Mesenchymal stem cell (in vitro differentiated cells and primary cell): ENCODE data around the gene SH3GL2.

Source experiments
- DNase-seq: peaks from one replicate; pipeline ENCODE4 v3.0.0-alpha.2; 2013
- H2AFZ ChIP-seq: one replicate; pipeline ENCODE4 v1.6.1; 2013; ENCODE audit warnings: low read depth, mild to moderate bottlenecking, control low read depth, inconsistent platforms, low read length, moderate library complexity
- H2AK5ac ChIP-seq: 2 replicates; pipeline ENCODE4 v1.6.1; 2013; ENCODE audit warnings: low read length, moderate library complexity, mild to moderate bottlenecking, inconsistent platforms; ENCODE audit not compliant: severe bottlenecking
- H2BK120ac ChIP-seq: one replicate; pipeline ENCODE4 v1.6.1; 2013; ENCODE audit warnings: low read depth, mild to moderate bottlenecking, inconsistent platforms, low read length, moderate library complexity
- H2BK12ac ChIP-seq, 2 experiments: one replicate each; pipeline ENCODE4 v1.6.1; 2013; ENCODE audit warnings: inconsistent platforms in 2 of 2, low read length in 2 of 2, mild to moderate bottlenecking in 2 of 2, moderate library complexity in 2 of 2, control low read depth in 1 of 2
- H2BK15ac ChIP-seq: one replicate; pipeline ENCODE4 v1.6.1; 2013; ENCODE audit warnings: mild to moderate bottlenecking, low read depth, inconsistent platforms; ENCODE audit not compliant: poor library complexity, severe bottlenecking
- H2BK5ac ChIP-seq: 2 replicates; pipeline ENCODE4 v1.6.1; 2013; ENCODE audit warnings: low read depth, mild to moderate bottlenecking, low read length, control low read depth, inconsistent platforms; ENCODE audit not compliant: poor library complexity, severe bottlenecking
- H3K14ac ChIP-seq, 2 experiments: one replicate each; pipeline ENCODE4 v1.6.1; 2013; ENCODE audit warnings: inconsistent platforms in 2 of 2, low read length in 2 of 2, control low read depth in 1 of 2, mild to moderate bottlenecking in 1 of 2, moderate library complexity in 1 of 2
- H3K18ac ChIP-seq, 2 experiments: one replicate each; pipeline ENCODE4 v1.6.1; 2013; ENCODE audit warnings: inconsistent platforms in 2 of 2, low read length in 2 of 2, control low read depth in 1 of 2, low read depth in 1 of 2, mild to moderate bottlenecking in 1 of 2
- H3K23ac ChIP-seq, 2 experiments: one replicate each; pipeline ENCODE4 v1.6.1; 2013; ENCODE audit warnings: inconsistent platforms in 2 of 2, low read length in 2 of 2, mild to moderate bottlenecking in 2 of 2, moderate library complexity in 2 of 2, control low read depth in 1 of 2
- H3K27ac ChIP-seq: 2 replicates; pipeline ENCODE4 v1.5.1; 2013; ENCODE audit warnings: mild to moderate bottlenecking, moderate library complexity, low read length, control low read depth, inconsistent platforms; ENCODE audit not compliant: poor library complexity, severe bottlenecking
- H3K27me3 ChIP-seq, 2 experiments: 2 replicates each; pipeline versions ENCODE4 v1.6.1 to v1.7.0; 2013; ENCODE audit warnings: low read length in 2 of 2, mild to moderate bottlenecking in 2 of 2, moderate library complexity in 2 of 2, control low read depth in 1 of 2, inconsistent platforms in 1 of 2; ENCODE audit not compliant: control insufficient read depth in 1 of 2, insufficient read depth in 1 of 2
- H3K36me3 ChIP-seq, 2 experiments: 2 replicates each; pipeline versions ENCODE4 v1.6.1 to v1.7.0; 2013; ENCODE audit warnings: low read length in 2 of 2, control low read depth in 1 of 2, inconsistent platforms in 1 of 2, low read depth in 1 of 2, mild to moderate bottlenecking in 1 of 2; ENCODE audit not compliant: insufficient read depth in 2 of 2, control insufficient read depth in 1 of 2
- H3K4ac ChIP-seq, 2 experiments: one replicate each; pipeline ENCODE4 v1.6.1; 2013; ENCODE audit warnings: inconsistent platforms in 2 of 2, low read length in 2 of 2, mild to moderate bottlenecking in 2 of 2, moderate library complexity in 2 of 2, control low read depth in 1 of 2, low read depth in 1 of 2
- H3K4me1 ChIP-seq: 2 replicates; pipeline ENCODE4 v1.6.1; 2013; ENCODE audit warnings: low read depth, low read length, control low read depth; ENCODE audit not compliant: control insufficient read depth, insufficient read depth
- H3K4me2 ChIP-seq: 2 replicates; pipeline ENCODE4 v1.6.1; 2013; ENCODE audit warnings: low read length, mild to moderate bottlenecking, inconsistent platforms; ENCODE audit not compliant: poor library complexity, severe bottlenecking
- H3K4me3 ChIP-seq, 2 experiments: 2 replicates each; pipeline versions ENCODE4 v1.5.1 to v1.7.0; 2013; ENCODE audit warnings: low read length in 2 of 2, mild to moderate bottlenecking in 2 of 2, control low read depth in 1 of 2, low read depth in 1 of 2; ENCODE audit not compliant: insufficient read depth in 1 of 2
- H3K79me1 ChIP-seq: replicated peaks from 2 replicates; pipeline ENCODE4 v1.6.1; 2013; ENCODE audit warnings: mild to moderate bottlenecking, control low read depth, low read length, inconsistent platforms; ENCODE audit not compliant: poor library complexity, severe bottlenecking
- H3K9ac ChIP-seq: 2 replicates; pipeline ENCODE4 v1.7.0; 2013; ENCODE audit warnings: mild to moderate bottlenecking, low read length, moderate library complexity
- H3K9me3 ChIP-seq: 2 replicates; pipeline ENCODE4 v1.7.0; 2013; ENCODE audit warnings: mild to moderate bottlenecking, low read length; ENCODE audit not compliant: control insufficient read depth
- H4K8ac ChIP-seq: one replicate; pipeline ENCODE4 v1.6.1; 2013; ENCODE audit warnings: inconsistent platforms, mild to moderate bottlenecking, low read length, moderate library complexity
- H4K91ac ChIP-seq: one replicate; pipeline ENCODE4 v1.6.1; 2013; ENCODE audit warnings: mild to moderate bottlenecking, low read length, inconsistent platforms
- WGBS: methylation state at CpG from one replicate; pipeline ENCODE4 v1.1.7; 2013; ENCODE audit warnings: mixed read lengths; 5-methylcytosine and 5-hydroxymethylcytosine counted together

The SH3GL2 gene

GRCh38 chr9:17632994-17633393 is 54.1 kb downstream of the SH3GL2 start:
- no peak for DNase-seq
- Histone ChIP-seq H2BK15ac (no peak overlapping the region), H4K91ac (no peak overlapping the region), H3K18ac (no peak overlapping the region), H2AFZ (no peak overlapping the region), H2AK5ac (no peak overlapping the region), H3K27ac (no peak overlapping the region), H2BK12ac (no peak overlapping the region), H2BK5ac (no peak overlapping the region), H3K9ac (no peak overlapping the region), H3K23ac (no peak overlapping the region), H2BK120ac (no peak overlapping the region), H3K36me3 (no peaks in the 10 kb centered on the region), H3K79me1 (no peaks in the 10 kb centered on the region), H3K9me3 (no peaks in the 10 kb centered on the region), H3K27me3 (peaks cover 0 to 6% of the 10 kb centered on the region in 2 experiments), H3K14ac (no peak overlapping the region), H3K4ac (no peak overlapping the region), H4K8ac (no peak overlapping the region), H3K4me1 (no peaks in the 10 kb centered on the region), H3K4me2 (no peak overlapping the region), H3K4me3 (no peak overlapping the region)
- 70% methylated on average over 2 of the region's 2 CpGs for WGBS

DNA sequence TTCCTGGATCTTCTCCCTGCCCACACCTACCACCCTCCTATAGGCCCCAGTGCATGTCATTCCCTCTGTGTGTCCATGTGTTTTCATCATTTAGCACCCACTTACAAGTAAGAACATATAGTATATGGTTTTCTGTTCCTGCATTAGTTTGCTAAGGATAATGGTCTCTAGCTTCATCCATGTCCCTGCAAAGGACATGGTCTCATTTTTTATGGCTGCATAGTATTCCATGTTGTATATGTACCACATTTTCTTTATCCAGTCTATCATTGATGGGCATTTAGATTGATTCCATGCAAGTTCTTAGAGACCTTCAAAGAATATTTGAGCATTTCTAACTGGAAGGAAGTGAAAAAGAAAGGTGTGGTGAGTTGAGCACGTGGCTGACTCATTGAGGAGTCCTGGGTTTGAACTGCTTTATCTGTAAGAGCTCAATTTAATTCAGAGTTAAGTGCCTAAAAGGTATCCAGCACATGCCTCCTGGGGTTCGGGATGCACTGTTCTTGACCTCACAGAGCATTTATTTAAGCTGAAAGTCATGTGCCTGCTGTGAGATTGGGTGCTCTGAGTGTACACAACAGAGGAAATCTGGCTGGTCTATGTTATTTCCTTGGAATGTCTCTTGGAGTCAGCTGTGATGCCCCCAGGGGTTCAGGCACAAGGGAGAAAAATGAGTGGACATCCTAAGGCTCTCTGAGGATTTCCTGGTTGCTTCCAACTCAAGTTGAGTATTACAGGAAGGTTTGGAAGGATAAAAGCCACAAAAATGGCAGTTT is 56.4 kb downstream of the SH3GL2 start:
- H2AK5ac ChIP-seq: no peak overlapping the region
- no peak for DNase-seq
- H2BK15ac ChIP-seq: no peak overlapping the region
- no peak overlapping the region for H3K4me3 ChIP-seq
- no peaks in the 10 kb centered on the region for H3K9me3 ChIP-seq
- H3K23ac ChIP-seq: no peak overlapping the region
- H3K27me3 ChIP-seq: peaks cover 0 to 6% of the 10 kb centered on the region in 2 experiments
- H2AFZ ChIP-seq: no peak overlapping the region
- H3K4me2 ChIP-seq: no peak overlapping the region
- no peak overlapping the region for H3K14ac ChIP-seq
- no peaks in the 10 kb centered on the region for H3K36me3 ChIP-seq
- no peak overlapping the region for H3K4ac ChIP-seq
- H2BK12ac ChIP-seq: no peak overlapping the region
- H3K18ac ChIP-seq: no peak overlapping the region
- no peak overlapping the region for H4K8ac ChIP-seq
- no peak overlapping the region for H2BK120ac ChIP-seq
- H3K9ac ChIP-seq: no peak overlapping the region
- H3K79me1 ChIP-seq: no peaks in the 10 kb centered on the region
- WGBS: 47% methylated on average over 2 of the region's 2 CpGs
- no peaks in the 10 kb centered on the region for H3K4me1 ChIP-seq
- H4K91ac ChIP-seq: no peak overlapping the region
- H2BK5ac ChIP-seq: no peak overlapping the region
- no peak overlapping the region for H3K27ac ChIP-seq

GRCh38 chr9:17636349-17636748 is 57.5 kb downstream of the SH3GL2 start:
- no peak overlapping the region for H2BK12ac ChIP-seq
- H2BK5ac ChIP-seq: no peak overlapping the region
- no peak overlapping the region for H4K8ac ChIP-seq
- no peak overlapping the region for H3K14ac ChIP-seq
- H3K27ac ChIP-seq: no peak overlapping the region
- no peak overlapping the region for H2BK120ac ChIP-seq
- no peak overlapping the region for H3K4me3 ChIP-seq
- H3K4ac ChIP-seq: no peak overlapping the region
- no peak overlapping the region for H2AK5ac ChIP-seq
- no peak overlapping the region for H2AFZ ChIP-seq
- no peak overlapping the region for H3K4me2 ChIP-seq
- H3K23ac ChIP-seq: no peak overlapping the region
- no peaks in the 10 kb centered on the region for H3K79me1 ChIP-seq
- H3K9me3 ChIP-seq: no peaks in the 10 kb centered on the region
- no peak overlapping the region for H3K9ac ChIP-seq
- H3K18ac ChIP-seq: no peak overlapping the region
- no peaks in the 10 kb centered on the region for H3K36me3 ChIP-seq
- no peak overlapping the region for H4K91ac ChIP-seq
- DNase-seq: no peak
- H3K27me3 ChIP-seq: peaks cover 0 to 6% of the 10 kb centered on the region in 2 experiments
- H2BK15ac ChIP-seq: no peak overlapping the region
- WGBS: 89% methylated on average over 2 of the region's 2 CpGs
- H3K4me1 ChIP-seq: no peaks in the 10 kb centered on the region

DNA sequence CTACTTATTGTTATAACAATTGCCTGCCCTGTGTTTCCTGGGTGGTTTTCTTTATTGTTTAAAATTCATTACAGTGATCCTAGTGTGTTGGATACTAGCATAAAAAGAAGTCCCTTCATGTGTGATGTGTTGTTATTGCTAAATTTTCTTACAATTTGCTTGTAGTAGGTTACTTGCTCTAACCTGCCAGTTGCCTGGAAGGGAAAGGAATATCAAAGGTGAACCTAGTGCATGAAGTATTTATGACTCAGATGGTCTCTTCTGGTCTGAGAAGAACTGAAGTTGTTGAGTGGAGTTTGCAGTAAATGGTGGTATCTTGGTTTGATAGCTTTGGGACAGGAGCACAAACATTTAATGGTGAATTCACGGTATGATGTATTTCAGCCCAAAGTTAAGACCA is 58.0 kb downstream of the SH3GL2 start:
- H2AK5ac ChIP-seq: no peak overlapping the region
- no peak overlapping the region for H3K4me3 ChIP-seq
- no peak overlapping the region for H2BK5ac ChIP-seq
- no peak overlapping the region for H3K27ac ChIP-seq
- no peaks in the 10 kb centered on the region for H3K79me1 ChIP-seq
- no peak for DNase-seq
- H3K23ac ChIP-seq: no peak overlapping the region
- H2BK12ac ChIP-seq: no peak overlapping the region
- no peaks in the 10 kb centered on the region for H3K9me3 ChIP-seq
- no peaks in the 10 kb centered on the region for H3K4me1 ChIP-seq
- H3K27me3 ChIP-seq: peaks cover 0 to 6% of the 10 kb centered on the region in 2 experiments
- no peak overlapping the region for H3K4me2 ChIP-seq
- H3K36me3 ChIP-seq: no peaks in the 10 kb centered on the region
- no peak overlapping the region for H2BK120ac ChIP-seq
- H3K18ac ChIP-seq: no peak overlapping the region
- no peak overlapping the region for H3K14ac ChIP-seq
- no CpG with 5 or more reads among the region's 1 CpG for WGBS
- no peak overlapping the region for H4K8ac ChIP-seq
- no peak overlapping the region for H3K4ac ChIP-seq
- no peak overlapping the region for H3K9ac ChIP-seq
- no peak overlapping the region for H2BK15ac ChIP-seq
- no peak overlapping the region for H4K91ac ChIP-seq
- no peak overlapping the region for H2AFZ ChIP-seq
